Natural killer cell (primary cell): ENCODE data around the gene EMP1. TPM values are rescaled to one million over a fixed set of nuclear protein-coding genes. Genes with fewer than 3 reads are reported as not detected.

ENCODE experiments used
- ATAC-seq, 3 donors: fragments of 150-1000 bp in 2 of 3; fragments of 200-7000 bp in 1 of 3; cut with Tn5 transposase; 1 replicate in 1 of 3; 2 replicates in 2 of 3; pipeline ENCODE4 v1.10.0; 2021; ENCODE audit warnings: mild to moderate bottlenecking in 2 of 3, moderate library complexity in 2 of 3
- DNase-seq, 2 donors: peaks; one replicate each; pipeline versions ENCODE4 v3.0.0 to v3.0.0-alpha.2; 2013 to 2021; ENCODE audit warnings: mixed read lengths in 1 of 2
- H3K27ac ChIP-seq: one replicate; pipeline ENCODE4 v1.5.1; 2013; ENCODE audit warnings: mild to moderate bottlenecking, low read length
- H3K27me3 ChIP-seq: one replicate; pipeline ENCODE4 v1.6.1; 2013; ENCODE audit warnings: low read length; ENCODE audit not compliant: control insufficient read depth, insufficient read depth
- H3K36me3 ChIP-seq: one replicate; pipeline ENCODE4 v1.6.1; 2013; ENCODE audit warnings: low read length; ENCODE audit not compliant: control insufficient read depth, insufficient read depth
- H3K4me1 ChIP-seq: one replicate; pipeline ENCODE4 v1.6.1; 2013; ENCODE audit warnings: low read length; ENCODE audit not compliant: control insufficient read depth, insufficient read depth
- H3K4me3 ChIP-seq: one replicate; pipeline ENCODE4 v1.5.1; 2013; ENCODE audit warnings: low read length
- H3K9me3 ChIP-seq: one replicate; pipeline ENCODE4 v1.6.1; 2013; ENCODE audit warnings: low read length; ENCODE audit not compliant: control insufficient read depth, insufficient read depth
- H3K27ac Mint-ChIP-seq, 2 donors: one replicate each; pipeline ENCODE4 v1.8.0; 2022; ENCODE audit warnings: mild to moderate bottlenecking in 2 of 2, mixed read lengths in 2 of 2, moderate library complexity in 1 of 2
- H3K27me3 Mint-ChIP-seq, 2 donors: one replicate each; pipeline ENCODE4 v1.8.0; 2022; ENCODE audit warnings: low read depth in 2 of 2, mixed read lengths in 2 of 2
- H3K36me3 Mint-ChIP-seq: one replicate; pipeline ENCODE4 v1.8.0; 2022; ENCODE audit warnings: mixed read lengths
- H3K4me1 Mint-ChIP-seq, 2 donors: one replicate each; pipeline ENCODE4 v1.8.0; 2022; ENCODE audit warnings: mixed read lengths in 2 of 2
- H3K4me3 Mint-ChIP-seq: one replicate; pipeline ENCODE4 v1.8.0; 2022; ENCODE audit warnings: mild to moderate bottlenecking, moderate library complexity, mixed read lengths
- H3K9me3 Mint-ChIP-seq, 2 donors: one replicate each; pipeline ENCODE4 v1.8.0; 2022; ENCODE audit warnings: mixed read lengths in 2 of 2
- CTCF ChIP-seq: fragments of 200-600 bp; IDR thresholded peaks from one replicate; pipeline ENCODE4 v1.8.0; 2022; ENCODE audit warnings: antibody characterized with exemption
- WGBS: methylation state at CpG from one replicate; pipeline ENCODE4 v1.1.7; 2013; ENCODE audit warnings: missing lambda C conversion rate; ENCODE audit not compliant: insufficient coverage; 5-methylcytosine and 5-hydroxymethylcytosine counted together
- intact Hi-C: fragments of 100-400 bp; cut with micrococcal nuclease; formaldehyde crosslinking; loops from one replicate; pipeline ENCODE4 v1.14.2; 2022
- total RNA-seq, 4 donors: library from RNA; stranded (reverse); fragments of 120-200 nt in 1 of 4; gene quantifications; one replicate each; pipeline versions ENCODE4 v1.2.3 to v1.2.4, GENCODE V29; 2013 to 2022

The EMP1 gene
- total RNA-seq, 3 donors from 2014 or later (not counting 1 experiment from before 2014, with no cell fraction given) = 3.8 to 4.3 (median 4.2) TPM

- intact Hi-C loops = no loop called here
- Mint-ChIP-seq H3K27me3 (peaks cover 28 to 32% of the 10 kb centered on the region in 2 donors), H3K36me3 (no peaks in the 10 kb centered on the region), H3K4me3 (no peak overlapping the region), H3K27ac (no peak overlapping the region), H3K9me3 (peaks cover 0 to 2% of the 10 kb centered on the region in 2 donors), H3K4me1 (peaks cover 0 to 3% of the 10 kb centered on the region in 2 donors)
- DNase-seq (no peak), ATAC-seq (no peak)
- no peak for TF ChIP-seq CTCF
- Histone ChIP-seq H3K36me3 (no peaks in the 10 kb centered on the region), H3K4me3 (no peak overlapping the region), H3K27me3 (no peaks in the 10 kb centered on the region), H3K9me3 (no peaks in the 10 kb centered on the region), H3K27ac (no peak overlapping the region), H3K4me1 (no peaks in the 10 kb centered on the region)
- 89% methylated on average over 3 of the region's 4 CpGs for WGBS
Observed at GRCh38 chr12:13170892-13171490, 25.5 kb upstream of the EMP1 start.

- no peak for DNase-seq
- 89% methylated on average over 10 of the region's 14 CpGs for WGBS
Observed at GRCh38 chr12:13171921-13172859, 24.3 kb upstream of the EMP1 start.

GRCh38 chr12:13173012-13173932 is 23.3 kb upstream of the EMP1 start:
- no peaks in the 10 kb centered on the region for H3K4me1 ChIP-seq
- Mint-ChIP-seq H3K27me3 (peaks cover 34 to 51% of the 10 kb centered on the region in 2 donors), H3K36me3 (no peaks in the 10 kb centered on the region), H3K4me3 (no peak overlapping the region), H3K9me3 (no peaks in the 10 kb centered on the region), H3K4me1 (no peaks in the 10 kb centered on the region), H3K27ac (no peak overlapping the region)
- H3K27ac ChIP-seq = no peak overlapping the region
- ATAC-seq = peak in 1 of 3 donors; percentile 25
- intact Hi-C loops = no loop called here
- H3K36me3 ChIP-seq = no peaks in the 10 kb centered on the region
- no peaks in the 10 kb centered on the region for H3K27me3 ChIP-seq
- WGBS = 56% methylated on average over 12 of the region's 12 CpGs
- H3K4me3 ChIP-seq = no peak overlapping the region
- H3K9me3 ChIP-seq = no peaks in the 10 kb centered on the region
- peak in 1 of 2 donors; percentile 10 for DNase-seq
- no peak for TF ChIP-seq CTCF

More at GRCh38 chr12:13171921-13172859, 24.3 kb upstream of the EMP1 start:
- H3K27me3 Mint-ChIP-seq = peaks cover 28 to 40% of the 10 kb centered on the region in 2 donors
- no peak overlapping the region for H3K4me3 Mint-ChIP-seq
- no peak overlapping the region for H3K27ac ChIP-seq
- H3K27ac Mint-ChIP-seq = no peak overlapping the region
- no peak for TF ChIP-seq CTCF
- H3K4me3 ChIP-seq = no peak overlapping the region
- H3K27me3 ChIP-seq = no peaks in the 10 kb centered on the region
- H3K4me1 ChIP-seq = no peaks in the 10 kb centered on the region
- H3K36me3 ChIP-seq = no peaks in the 10 kb centered on the region
- H3K9me3 Mint-ChIP-seq = peaks cover 0 to 2% of the 10 kb centered on the region in 2 donors
- no peaks in the 10 kb centered on the region for H3K36me3 Mint-ChIP-seq
- H3K4me1 Mint-ChIP-seq = no peaks in the 10 kb centered on the region
- intact Hi-C loops = no loop called here
- no peaks in the 10 kb centered on the region for H3K9me3 ChIP-seq
- ATAC-seq = no peak
